ENCODE results near the gene ZSCAN10. TPM values are rescaled to one million over a fixed set of nuclear protein-coding genes. Genes with fewer than 3 reads are reported as not detected.

ZSCAN10 gene
- total and polyA plus RNA-seq, 2 of the 13 experiments (the other 11 are each of a cell fraction or from before 2014, with no cell fraction given): not detected

DNA sequence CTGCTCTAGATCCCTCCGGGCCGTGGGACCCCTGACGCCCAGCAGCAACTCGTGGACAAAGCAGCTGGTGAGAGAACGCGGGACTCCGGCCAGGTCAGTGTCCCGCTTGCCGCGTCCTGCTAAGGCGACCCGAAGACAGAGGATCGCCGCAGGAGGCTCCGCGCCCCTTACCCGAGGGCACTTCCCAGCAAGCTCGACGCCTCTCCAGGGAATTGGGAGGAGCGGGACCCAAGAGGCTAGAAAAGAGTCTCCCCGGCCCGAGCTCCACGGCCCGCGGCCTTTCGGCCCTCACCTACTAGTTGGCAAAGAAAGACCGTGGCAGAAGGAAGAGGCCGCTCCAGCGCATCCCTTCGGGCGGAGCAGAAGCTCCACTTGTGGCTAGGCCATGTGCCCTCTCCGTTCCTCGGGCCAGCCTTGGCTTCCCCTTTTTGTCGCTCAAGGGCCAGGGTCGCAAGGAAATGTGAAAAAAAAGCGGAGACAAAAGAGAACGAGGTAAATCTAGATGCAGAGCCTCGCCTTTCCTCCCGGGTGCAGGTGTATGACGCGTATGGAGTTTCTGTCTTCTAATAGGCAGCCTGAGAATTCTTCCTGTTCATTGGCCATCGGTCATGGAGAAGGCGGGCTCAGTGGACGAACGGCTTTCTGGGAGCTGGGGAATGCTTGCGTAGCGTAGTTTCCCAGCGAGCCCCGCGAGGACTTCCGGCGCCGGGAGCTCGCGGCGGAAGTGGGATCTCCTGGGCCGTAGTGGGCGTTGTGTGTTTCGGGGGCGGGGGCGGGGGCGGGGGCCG, 35.4 kb upstream of the ZSCAN10 start, which contains the start of gene ZNF213 (continued):
- TF ChIP-seq, protein P1, sequence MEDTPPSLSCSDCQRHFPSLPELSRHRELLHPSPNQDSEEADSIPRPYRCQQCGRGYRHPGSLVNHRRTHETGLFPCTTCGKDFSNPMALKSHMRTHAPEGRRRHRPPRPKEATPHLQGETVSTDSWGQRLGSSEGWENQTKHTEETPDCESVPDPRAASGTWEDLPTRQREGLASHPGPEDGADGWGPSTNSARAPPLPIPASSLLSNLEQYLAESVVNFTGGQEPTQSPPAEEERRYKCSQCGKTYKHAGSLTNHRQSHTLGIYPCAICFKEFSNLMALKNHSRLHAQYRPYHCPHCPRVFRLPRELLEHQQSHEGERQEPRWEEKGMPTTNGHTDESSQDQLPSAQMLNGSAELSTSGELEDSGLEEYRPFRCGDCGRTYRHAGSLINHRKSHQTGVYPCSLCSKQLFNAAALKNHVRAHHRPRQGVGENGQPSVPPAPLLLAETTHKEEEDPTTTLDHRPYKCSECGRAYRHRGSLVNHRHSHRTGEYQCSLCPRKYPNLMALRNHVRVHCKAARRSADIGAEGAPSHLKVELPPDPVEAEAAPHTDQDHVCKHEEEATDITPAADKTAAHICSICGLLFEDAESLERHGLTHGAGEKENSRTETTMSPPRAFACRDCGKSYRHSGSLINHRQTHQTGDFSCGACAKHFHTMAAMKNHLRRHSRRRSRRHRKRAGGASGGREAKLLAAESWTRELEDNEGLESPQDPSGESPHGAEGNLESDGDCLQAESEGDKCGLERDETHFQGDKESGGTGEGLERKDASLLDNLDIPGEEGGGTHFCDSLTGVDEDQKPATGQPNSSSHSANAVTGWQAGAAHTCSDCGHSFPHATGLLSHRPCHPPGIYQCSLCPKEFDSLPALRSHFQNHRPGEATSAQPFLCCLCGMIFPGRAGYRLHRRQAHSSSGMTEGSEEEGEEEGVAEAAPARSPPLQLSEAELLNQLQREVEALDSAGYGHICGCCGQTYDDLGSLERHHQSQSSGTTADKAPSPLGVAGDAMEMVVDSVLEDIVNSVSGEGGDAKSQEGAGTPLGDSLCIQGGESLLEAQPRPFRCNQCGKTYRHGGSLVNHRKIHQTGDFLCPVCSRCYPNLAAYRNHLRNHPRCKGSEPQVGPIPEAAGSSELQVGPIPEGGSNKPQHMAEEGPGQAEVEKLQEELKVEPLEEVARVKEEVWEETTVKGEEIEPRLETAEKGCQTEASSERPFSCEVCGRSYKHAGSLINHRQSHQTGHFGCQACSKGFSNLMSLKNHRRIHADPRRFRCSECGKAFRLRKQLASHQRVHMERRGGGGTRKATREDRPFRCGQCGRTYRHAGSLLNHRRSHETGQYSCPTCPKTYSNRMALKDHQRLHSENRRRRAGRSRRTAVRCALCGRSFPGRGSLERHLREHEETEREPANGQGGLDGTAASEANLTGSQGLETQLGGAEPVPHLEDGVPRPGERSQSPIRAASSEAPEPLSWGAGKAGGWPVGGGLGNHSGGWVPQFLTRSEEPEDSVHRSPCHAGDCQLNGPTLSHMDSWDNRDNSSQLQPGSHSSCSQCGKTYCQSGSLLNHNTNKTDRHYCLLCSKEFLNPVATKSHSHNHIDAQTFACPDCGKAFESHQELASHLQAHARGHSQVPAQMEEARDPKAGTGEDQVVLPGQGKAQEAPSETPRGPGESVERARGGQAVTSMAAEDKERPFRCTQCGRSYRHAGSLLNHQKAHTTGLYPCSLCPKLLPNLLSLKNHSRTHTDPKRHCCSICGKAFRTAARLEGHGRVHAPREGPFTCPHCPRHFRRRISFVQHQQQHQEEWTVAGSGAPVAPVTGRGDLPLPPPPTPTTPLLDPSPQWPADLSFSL (CRISPR knock-in tag; IDR thresholded peaks at IDR 0.05): no peak
- TF ChIP-seq, protein P2, sequence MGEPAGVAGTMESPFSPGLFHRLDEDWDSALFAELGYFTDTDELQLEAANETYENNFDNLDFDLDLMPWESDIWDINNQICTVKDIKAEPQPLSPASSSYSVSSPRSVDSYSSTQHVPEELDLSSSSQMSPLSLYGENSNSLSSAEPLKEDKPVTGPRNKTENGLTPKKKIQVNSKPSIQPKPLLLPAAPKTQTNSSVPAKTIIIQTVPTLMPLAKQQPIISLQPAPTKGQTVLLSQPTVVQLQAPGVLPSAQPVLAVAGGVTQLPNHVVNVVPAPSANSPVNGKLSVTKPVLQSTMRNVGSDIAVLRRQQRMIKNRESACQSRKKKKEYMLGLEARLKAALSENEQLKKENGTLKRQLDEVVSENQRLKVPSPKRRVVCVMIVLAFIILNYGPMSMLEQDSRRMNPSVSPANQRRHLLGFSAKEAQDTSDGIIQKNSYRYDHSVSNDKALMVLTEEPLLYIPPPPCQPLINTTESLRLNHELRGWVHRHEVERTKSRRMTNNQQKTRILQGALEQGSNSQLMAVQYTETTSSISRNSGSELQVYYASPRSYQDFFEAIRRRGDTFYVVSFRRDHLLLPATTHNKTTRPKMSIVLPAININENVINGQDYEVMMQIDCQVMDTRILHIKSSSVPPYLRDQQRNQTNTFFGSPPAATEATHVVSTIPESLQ (CRISPR knock-in tag; conservative IDR thresholded peaks at IDR 0.05): no peak
- TF ChIP-seq, protein P3, sequence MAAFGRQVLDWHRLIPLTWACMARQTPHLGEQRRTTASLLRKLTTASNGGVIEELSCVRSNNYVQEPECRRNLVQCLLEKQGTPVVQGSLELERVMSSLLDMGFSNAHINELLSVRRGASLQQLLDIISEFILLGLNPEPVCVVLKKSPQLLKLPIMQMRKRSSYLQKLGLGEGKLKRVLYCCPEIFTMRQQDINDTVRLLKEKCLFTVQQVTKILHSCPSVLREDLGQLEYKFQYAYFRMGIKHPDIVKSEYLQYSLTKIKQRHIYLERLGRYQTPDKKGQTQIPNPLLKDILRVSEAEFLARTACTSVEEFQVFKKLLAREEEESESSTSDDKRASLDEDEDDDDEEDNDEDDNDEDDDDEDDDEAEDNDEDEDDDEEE (CRISPR knock-in tag; IDR thresholded peaks at IDR 0.05): peak; percentile 50; the same call in 1 of the 2 replicates
- TF ChIP-seq SRSF4 (IDR thresholded peaks at IDR 0.05; ENCODE audit: low read depth, low read length, poor library complexity, severe bottlenecking) (no peak), ARNT (IDR thresholded peaks at IDR 0.05) (no peak), HNRNPK (IDR thresholded peaks at IDR 0.05; ENCODE audit: low read depth, low read length, poor library complexity, severe bottlenecking) (no peak), ZNF713 (CRISPR knock-in tag; IDR thresholded peaks at IDR 0.05) (no peak), MATR3 (CRISPR knock-in tag; IDR thresholded peaks at IDR 0.05) (no peak), ZNF430 (CRISPR knock-in tag; IDR thresholded peaks at IDR 0.05) (0 out of 2 replicates have a peak, but pooled peaks have one; percentile 29), ETV5 (CRISPR knock-in tag; IDR thresholded peaks at IDR 0.05; ENCODE audit: borderline replicate concordance) (no peak), JUN (CRISPR knock-in tag; IDR thresholded peaks at IDR 0.05) (no peak), HIVEP1 (CRISPR knock-in tag; IDR thresholded peaks at IDR 0.05) (no peak; the same call in 1 of the 2 replicates)
- TF ChIP-seq, protein P4, sequence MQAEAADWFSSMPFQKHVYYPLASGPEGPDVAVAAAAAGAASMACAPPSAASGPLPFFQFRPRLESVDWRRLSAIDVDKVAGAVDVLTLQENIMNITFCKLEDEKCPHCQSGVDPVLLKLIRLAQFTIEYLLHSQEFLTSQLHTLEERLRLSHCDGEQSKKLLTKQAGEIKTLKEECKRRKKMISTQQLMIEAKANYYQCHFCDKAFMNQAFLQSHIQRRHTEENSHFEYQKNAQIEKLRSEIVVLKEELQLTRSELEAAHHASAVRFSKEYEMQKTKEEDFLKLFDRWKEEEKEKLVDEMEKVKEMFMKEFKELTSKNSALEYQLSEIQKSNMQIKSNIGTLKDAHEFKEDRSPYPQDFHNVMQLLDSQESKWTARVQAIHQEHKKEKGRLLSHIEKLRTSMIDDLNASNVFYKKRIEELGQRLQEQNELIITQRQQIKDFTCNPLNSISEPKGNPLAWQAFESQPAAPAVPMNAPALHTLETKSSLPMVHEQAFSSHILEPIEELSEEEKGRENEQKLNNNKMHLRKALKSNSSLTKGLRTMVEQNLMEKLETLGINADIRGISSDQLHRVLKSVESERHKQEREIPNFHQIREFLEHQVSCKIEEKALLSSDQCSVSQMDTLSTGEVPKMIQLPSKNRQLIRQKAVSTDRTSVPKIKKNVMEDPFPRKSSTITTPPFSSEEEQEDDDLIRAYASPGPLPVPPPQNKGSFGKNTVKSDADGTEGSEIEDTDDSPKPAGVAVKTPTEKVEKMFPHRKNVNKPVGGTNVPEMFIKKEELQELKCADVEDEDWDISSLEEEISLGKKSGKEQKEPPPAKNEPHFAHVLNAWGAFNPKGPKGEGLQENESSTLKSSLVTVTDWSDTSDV (CRISPR knock-in tag; IDR thresholded peaks at IDR 0.05): 0 out of 2 replicates have a peak, but pooled peaks have one; percentile 55
- TF ChIP-seq, protein P5, sequence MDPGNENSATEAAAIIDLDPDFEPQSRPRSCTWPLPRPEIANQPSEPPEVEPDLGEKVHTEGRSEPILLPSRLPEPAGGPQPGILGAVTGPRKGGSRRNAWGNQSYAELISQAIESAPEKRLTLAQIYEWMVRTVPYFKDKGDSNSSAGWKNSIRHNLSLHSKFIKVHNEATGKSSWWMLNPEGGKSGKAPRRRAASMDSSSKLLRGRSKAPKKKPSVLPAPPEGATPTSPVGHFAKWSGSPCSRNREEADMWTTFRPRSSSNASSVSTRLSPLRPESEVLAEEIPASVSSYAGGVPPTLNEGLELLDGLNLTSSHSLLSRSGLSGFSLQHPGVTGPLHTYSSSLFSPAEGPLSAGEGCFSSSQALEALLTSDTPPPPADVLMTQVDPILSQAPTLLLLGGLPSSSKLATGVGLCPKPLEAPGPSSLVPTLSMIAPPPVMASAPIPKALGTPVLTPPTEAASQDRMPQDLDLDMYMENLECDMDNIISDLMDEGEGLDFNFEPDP (CRISPR knock-in tag; conservative IDR thresholded peaks at IDR 0.05): no peak
